ENCODE results near the gene TBX10. TPM values are rescaled to one million over a fixed set of nuclear protein-coding genes. Genes with fewer than 3 reads are reported as not detected.
A peak's percentile ranks its signal among the peaks of the same experiment; 100 is the strongest.
"Not testable (repeated sequence)": the region's sequence is repeated elsewhere in the genome, so short reads cannot be mapped to it uniquely, and the experiment has no call there.

The TBX10 gene
- total RNA-seq, 3 donors from 2014 or later (not counting 1 experiment from before 2014, with no cell fraction given), result not detected

GRCh38 chr11:67662835-67663531, 23.4 kb upstream of the TBX10 start:
- Histone ChIP-seq H3K36me3 (ENCODE audit: control insufficient read depth, insufficient read depth, low read length) (no peaks in the 10 kb centered on the region), H3K9me3 (ENCODE audit: control insufficient read depth, insufficient read depth, low read length) (no peaks in the 10 kb centered on the region), H3K4me3 (ENCODE audit: low read length) (no peak overlapping the region), H3K4me1 (ENCODE audit: control insufficient read depth, insufficient read depth, low read length) (peaks cover 8% of the 10 kb centered on the region), H3K27ac (ENCODE audit: low read length) (no peak overlapping the region), H3K27me3 (ENCODE audit: control insufficient read depth, insufficient read depth, low read length) (no peaks in the 10 kb centered on the region)
- no peak overlapping the region for H3K4me3 Mint-ChIP-seq
- TF ChIP-seq CTCF (IDR thresholded peaks at IDR 0.05), result no peak
- intact Hi-C loops (cut with micrococcal nuclease), result no loop called here
- H3K27ac Mint-ChIP-seq, result no peak overlapping the region
- DNase-seq (no peak), ATAC-seq (no peak)
- 84% methylated on average over 19 of the region's 19 CpGs for WGBS (ENCODE audit: insufficient coverage)
- H3K36me3 Mint-ChIP-seq, result no peaks in the 10 kb centered on the region
- H3K9me3 Mint-ChIP-seq, result no peaks in the 10 kb centered on the region
- no peaks in the 10 kb centered on the region for H3K4me1 Mint-ChIP-seq
- peaks cover 0 to 5% of the 10 kb centered on the region in 2 donors for H3K27me3 Mint-ChIP-seq (ENCODE audit: low read depth in 2 of 2)

GRCh38 chr11:67662142-67662834, 22.7 kb upstream of the TBX10 start:
- Mint-ChIP-seq H3K4me3 (no peak overlapping the region), H3K9me3 (no peaks in the 10 kb centered on the region), H3K4me1 (no peaks in the 10 kb centered on the region), H3K36me3 (no peaks in the 10 kb centered on the region), H3K27me3 (ENCODE audit: low read depth in 2 of 2) (peaks cover 0 to 5% of the 10 kb centered on the region in 2 donors), H3K27ac (no peak overlapping the region)
- Histone ChIP-seq H3K4me3 (ENCODE audit: low read length) (no peak overlapping the region), H3K27me3 (ENCODE audit: control insufficient read depth, insufficient read depth, low read length) (no peaks in the 10 kb centered on the region), H3K36me3 (ENCODE audit: control insufficient read depth, insufficient read depth, low read length) (no peaks in the 10 kb centered on the region), H3K9me3 (ENCODE audit: control insufficient read depth, insufficient read depth, low read length) (no peaks in the 10 kb centered on the region), H3K4me1 (ENCODE audit: control insufficient read depth, insufficient read depth, low read length) (peaks cover 3% of the 10 kb centered on the region), H3K27ac (ENCODE audit: low read length) (no peak overlapping the region)
- no peak for TF ChIP-seq CTCF (IDR thresholded peaks at IDR 0.05)
- no peak for ATAC-seq
- intact Hi-C loops (cut with micrococcal nuclease), result no loop called here
- DNase-seq, result no peak
- WGBS (ENCODE audit: insufficient coverage), result 95% methylated on average over 12 of the region's 12 CpGs

GRCh38 chr11:67660752-67661151, 21.2 kb upstream of the TBX10 start:
- intact Hi-C loops (cut with micrococcal nuclease); ATAC-seq; DNase-seq: not testable (repeated sequence)

GRCh38 chr11:67659651-67660165, 20.1 kb upstream of the TBX10 start:
- not testable (repeated sequence) for H3K4me1 ChIP-seq (ENCODE audit: control insufficient read depth, insufficient read depth, low read length); H3K36me3 ChIP-seq (ENCODE audit: control insufficient read depth, insufficient read depth, low read length); H3K27me3 Mint-ChIP-seq (ENCODE audit: low read depth in 2 of 2); H3K4me1 Mint-ChIP-seq; H3K4me3 Mint-ChIP-seq; H3K27ac Mint-ChIP-seq; H3K27ac ChIP-seq (ENCODE audit: low read length); DNase-seq; H3K9me3 ChIP-seq (ENCODE audit: control insufficient read depth, insufficient read depth, low read length); H3K9me3 Mint-ChIP-seq; ATAC-seq; H3K36me3 Mint-ChIP-seq; H3K27me3 ChIP-seq (ENCODE audit: control insufficient read depth, insufficient read depth, low read length); H3K4me3 ChIP-seq (ENCODE audit: low read length)
- WGBS (ENCODE audit: insufficient coverage), result 49% methylated on average over 4 of the region's 5 CpGs
- TF ChIP-seq CTCF (IDR thresholded peaks at IDR 0.05), result peak; percentile 41
- intact Hi-C loops (cut with micrococcal nuclease), result loop anchor here (1.0 to 5.0 kb wide), 3 partner anchors 19 to 77 kb away; partner anchors contain the start of genes GSTP1 and NUDT8

More at GRCh38 chr11:67660752-67661151, 21.2 kb upstream of the TBX10 start:
- H3K27me3 ChIP-seq (ENCODE audit: control insufficient read depth, insufficient read depth, low read length); H3K9me3 Mint-ChIP-seq; H3K27ac ChIP-seq (ENCODE audit: low read length); H3K27me3 Mint-ChIP-seq (ENCODE audit: low read depth in 2 of 2); H3K4me3 ChIP-seq (ENCODE audit: low read length); H3K36me3 ChIP-seq (ENCODE audit: control insufficient read depth, insufficient read depth, low read length); H3K4me3 Mint-ChIP-seq; H3K4me1 ChIP-seq (ENCODE audit: control insufficient read depth, insufficient read depth, low read length); H3K4me1 Mint-ChIP-seq; H3K9me3 ChIP-seq (ENCODE audit: control insufficient read depth, insufficient read depth, low read length); H3K36me3 Mint-ChIP-seq; H3K27ac Mint-ChIP-seq: not testable (repeated sequence)
- 88% methylated on average over 5 of the region's 5 CpGs for WGBS (ENCODE audit: insufficient coverage)

All from natural killer cell (primary cell).